K562 (cell line): ENCODE data around the gene ASIC3. TPM values are rescaled to one million over a fixed set of nuclear protein-coding genes. Genes with fewer than 3 reads are reported as not detected.

ENCODE experiments used
- ASH1L ChIP-seq: fragments of 450-650 bp; IDR thresholded peaks from 2 replicates; pipeline ENCODE4 v1.6.1; 2018; ENCODE audit warnings: borderline replicate concordance, mild to moderate bottlenecking, low read depth; ENCODE audit not compliant: partially characterized antibody
- CTCF ChIP-seq, 3 experiments: IDR thresholded peaks in 2 of 3; conservative IDR thresholded peaks in 1 of 3; 2 replicates each; pipeline ENCODE4 v1.5.1; 2011 to 2012; ENCODE audit warnings: low read length in 3 of 3, mild to moderate bottlenecking in 3 of 3, control low read depth in 2 of 3, improper control_type of control experiment in 1 of 3, inconsistent platforms in 1 of 3, low read depth in 1 of 3, mixed read lengths in 1 of 3, moderate library complexity in 1 of 3; ENCODE audit not compliant: insufficient read depth in 2 of 3
- E2F8 ChIP-seq: fragments of 450-650 bp; IDR thresholded peaks from 2 replicates; pipeline ENCODE4 v1.7.1; 2018; ENCODE audit warnings: mild to moderate bottlenecking, low read depth; ENCODE audit not compliant: partially characterized antibody
- ERF ChIP-seq: fragments of 450-650 bp; formaldehyde crosslinking; IDR thresholded peaks from 2 replicates; pipeline ENCODE4 v1.4.0; 2020; ENCODE audit warnings: mild to moderate bottlenecking, mixed read lengths
- FIP1L1 ChIP-seq: fragments of 200-400 bp; formaldehyde crosslinking; IDR thresholded peaks from 2 replicates; pipeline ENCODE4 v1.6.1; 2018; ENCODE audit warnings: mild to moderate bottlenecking, low read depth, low read length; ENCODE audit not compliant: poor library complexity, severe bottlenecking
- GABPB1 ChIP-seq: sonication (generic); formaldehyde crosslinking; IDR thresholded peaks from 2 replicates; pipeline ENCODE4 v1.8.0; 2022; ENCODE audit warnings: mild to moderate bottlenecking, missing genetic modification reagents
- GTF2F1 ChIP-seq: IDR thresholded peaks from 2 replicates; pipeline ENCODE4 v1.6.1; 2011; ENCODE audit warnings: low read depth, low read length, improper control_type of control experiment
- HBP1 ChIP-seq: fragments of 450-650 bp; formaldehyde crosslinking; IDR thresholded peaks from 2 replicates; pipeline ENCODE4 v1.4.0; 2022; ENCODE audit warnings: missing genetic modification characterization
- MYNN ChIP-seq, 2 experiments: sonication (generic); formaldehyde crosslinking in 1 of 2; IDR thresholded peaks; 2 replicates each; pipeline versions ENCODE4 v1.5.0 to v1.6.1; 2016 to 2020; ENCODE audit warnings: antibody characterized with exemption in 1 of 2, missing genetic modification reagents in 1 of 2
- PCBP1 ChIP-seq: fragments of 200-400 bp; formaldehyde crosslinking; IDR thresholded peaks from 2 replicates; pipeline ENCODE4 v1.6.1; 2018; ENCODE audit warnings: mild to moderate bottlenecking, low read depth, low read length; ENCODE audit not compliant: poor library complexity, severe bottlenecking
- POLR2G ChIP-seq: fragments of 200-400 bp; formaldehyde crosslinking; IDR thresholded peaks from 2 replicates; pipeline ENCODE4 v1.6.1; 2017; ENCODE audit warnings: low read depth, mild to moderate bottlenecking, antibody characterized with exemption, low read length, moderate library complexity
- PYGO2 ChIP-seq: fragments of 450-650 bp; IDR thresholded peaks from 2 replicates; pipeline ENCODE4 v1.6.1; 2016; ENCODE audit warnings: mild to moderate bottlenecking, missing genetic modification characterization, moderate library complexity, missing compliant biosample characterization
- RBFOX2 ChIP-seq: fragments of 200-400 bp; formaldehyde crosslinking; IDR thresholded peaks from 2 replicates; pipeline ENCODE4 v1.6.1; 2017; ENCODE audit warnings: low read depth, mild to moderate bottlenecking, low read length, moderate library complexity
- SUPT5H ChIP-seq: fragments of 450-650 bp; IDR thresholded peaks from 2 replicates; pipeline ENCODE4 v1.6.1; 2016
- ZBTB9 ChIP-seq: fragments of 450-650 bp; formaldehyde crosslinking; IDR thresholded peaks from 2 replicates; pipeline ENCODE4 v1.4.0; 2020; ENCODE audit warnings: mild to moderate bottlenecking, moderate library complexity
- ZNF740 ChIP-seq, 3 experiments: fragments of 200-800 bp in 1 of 3; sonication (Bioruptor generic) in 1 of 3; sonication (generic) in 1 of 3; formaldehyde crosslinking in 1 of 3; IDR thresholded peaks; 2 replicates each; pipeline versions ENCODE4 v1.6.1 to v1.8.0; 2016 to 2022; ENCODE audit warnings: mild to moderate bottlenecking in 2 of 3, missing compliant biosample characterization in 2 of 3, missing genetic modification characterization in 2 of 3, missing genetic modification reagents in 1 of 3
- polyA plus RNA-seq, 8 experiments: library from polyadenylated mRNA; depleted of rRNA in 4 of 8; stranded (reverse) in 5 of 8; unstranded in 3 of 8; fragments of >200 nt; fragmentation: Nextera tagmentation in 2 of 8; fragmentation: Illumina TruSeq in 1 of 8; extraction: Ambion mirVana in 2 of 8; extraction: Trizol in 1 of 8; gene quantifications; 2 replicates each; pipeline versions ENCODE4 v1.2.1 to v1.2.3, GENCODE V29; 2011 to 2014; ENCODE audit warnings: inconsistent platforms in 1 of 8, missing spikeins in 1 of 8
- total RNA-seq, 7 experiments: library from RNA; depleted of rRNA in 6 of 7; stranded (reverse); fragments of >200 nt in 6 of 7; fragmentation: Illumina TruSeq in 2 of 7; extraction: Trizol in 2 of 7; gene quantifications; 2 replicates each; pipeline versions ENCODE4 v1.2.1 to v1.2.3, GENCODE V29; 2011 to 2021; ENCODE audit warnings: low replicate concordance in 1 of 7

ASIC3 gene
- total and polyA plus RNA-seq, 9 of the 15 experiments (the other 6 are each of a cell fraction or from before 2014, with no cell fraction given) = 0.11 to 5.0 (median 0.87) TPM

GRCh38 chr7:151076863-151077704 is 28.8 kb downstream of the ASIC3 start (continued):
- TF ChIP-seq ZNF740 (CRISPR knock-in tag; IDR thresholded peaks at IDR 0.05) (peak; percentile 73; the same call in 1 of the 2 replicates), ZNF740 (tag; IDR thresholded peaks at IDR 0.05) (no peak; a peak in 1 of 4 replicates), ERF (CRISPR knock-in tag) (0 out of 2 replicates have a peak, but pooled peaks have one; percentile 47), ASH1L (no peak), GTF2F1 (no peak), FIP1L1 (peak; percentile 72), ZBTB9 (CRISPR knock-in tag) (0 out of 2 replicates have a peak, but pooled peaks have one; percentile 50), HBP1 (CRISPR knock-in tag) (0 out of 2 replicates have a peak, but pooled peaks have one; percentile 29), CTCF (IDR thresholded peaks at IDR 0.05 in 2 of 3, conservative IDR thresholded peaks at IDR 0.05 in 1 of 3; ENCODE audit: insufficient read depth in 2 of 3, low read depth in 1 of 3, low read length in 3 of 3) (peak; percentile 30 to 48 (median 39); a peak in 5 of 6 replicates), E2F8 (no peak), POLR2G (peak; percentile 79), SUPT5H (peak; percentile 67; the same call in 1 of the 2 replicates), RBFOX2 (peak; percentile 72), MYNN (IDR thresholded peaks at IDR 0.05) (peak; percentile 68), MYNN (CRISPR knock-in tag; IDR thresholded peaks at IDR 0.05) (no peak), PYGO2 (no peak), PCBP1 (peak; percentile 76), GABPB1 (CRISPR knock-in tag) (peak; percentile 18; the same call in 1 of the 2 replicates)
